ENCODE results near the gene LRRC53. TPM values are rescaled to one million over a fixed set of nuclear protein-coding genes. Genes with fewer than 3 reads are reported as not detected.

Gene LRRC53
- total RNA-seq, 1 donor from 2014 or later, result not detected

- H3K9me3 Mint-ChIP-seq, result no peaks in the 10 kb centered on the region
- ChIA-PET CTCF (no interaction called here), POLR2A (no interaction called here)
Measured at GRCh38 chr1:74436078-74436477, 76.3 kb downstream of the LRRC53 start.

GRCh38 chr1:74434321-74434720 lies 78.1 kb downstream of the LRRC53 start:
- ATAC-seq (ENCODE audit: low read depth) (no peak), DNase-seq (no peak)
- POLR2A ChIA-PET, result no interaction called here
- CTCF ChIA-PET, result no interaction called here
- H3K27ac Mint-ChIP-seq, result no peak overlapping the region
- no peaks in the 10 kb centered on the region for H3K4me1 Mint-ChIP-seq
- no peaks in the 10 kb centered on the region for H3K36me3 Mint-ChIP-seq (ENCODE audit: low read depth)
- no peak for TF ChIP-seq CTCF (IDR thresholded peaks at IDR 0.05)
- H3K9me3 Mint-ChIP-seq, result no peaks in the 10 kb centered on the region
- intact Hi-C loops (cut with micrococcal nuclease), result no loop called here
- H3K27me3 Mint-ChIP-seq, result no peaks in the 10 kb centered on the region
- no peak overlapping the region for H3K4me3 Mint-ChIP-seq

More at GRCh38 chr1:74436078-74436477, 76.3 kb downstream of the LRRC53 start:
- no peaks in the 10 kb centered on the region for H3K36me3 Mint-ChIP-seq (ENCODE audit: low read depth)
- no peak overlapping the region for H3K4me3 Mint-ChIP-seq
- no peaks in the 10 kb centered on the region for H3K27me3 Mint-ChIP-seq
- TF ChIP-seq CTCF (IDR thresholded peaks at IDR 0.05), result no peak
- H3K27ac Mint-ChIP-seq, result no peak overlapping the region
- intact Hi-C loops (cut with micrococcal nuclease), result no loop called here
- no peaks in the 10 kb centered on the region for H3K4me1 Mint-ChIP-seq
- ATAC-seq (ENCODE audit: low read depth), result no peak
- DNase-seq, result no peak

- H3K9me3 Mint-ChIP-seq, result no peaks in the 10 kb centered on the region
- H3K4me1 Mint-ChIP-seq, result no peaks in the 10 kb centered on the region
- no peak for TF ChIP-seq CTCF (IDR thresholded peaks at IDR 0.05)
- no peak overlapping the region for H3K4me3 Mint-ChIP-seq
- CTCF ChIA-PET, result no interaction called here
- intact Hi-C loops (cut with micrococcal nuclease), result no loop called here
- no peak overlapping the region for H3K27ac Mint-ChIP-seq
- H3K36me3 Mint-ChIP-seq (ENCODE audit: low read depth), result no peaks in the 10 kb centered on the region
- ATAC-seq (ENCODE audit: low read depth), result no peak
- POLR2A ChIA-PET, result no interaction called here
- DNase-seq, result no peak
- no peaks in the 10 kb centered on the region for H3K27me3 Mint-ChIP-seq
Measured at GRCh38 chr1:74432325-74432724, 80.1 kb downstream of the LRRC53 start.

- POLR2A ChIA-PET, result no interaction called here
- intact Hi-C loops (cut with micrococcal nuclease), result no loop called here
Measured at GRCh38 chr1:74431531-74431930, 80.9 kb downstream of the LRRC53 start.

GRCh38 chr1:74430342-74430934 lies 82.0 kb downstream of the LRRC53 start:
- POLR2A ChIA-PET, result interaction anchor here (0.5 kb wide), 1 partner anchor 585 kb away, joined by 5 read pairs; no protein-coding TSS in a partner anchor
- Mint-ChIP-seq H3K4me3 (no peak overlapping the region), H3K4me1 (no peaks in the 10 kb centered on the region), H3K27ac (no peak overlapping the region), H3K9me3 (no peaks in the 10 kb centered on the region), H3K27me3 (no peaks in the 10 kb centered on the region), H3K36me3 (ENCODE audit: low read depth) (no peaks in the 10 kb centered on the region)
- TF ChIP-seq CTCF (IDR thresholded peaks at IDR 0.05), result no peak
- CTCF ChIA-PET, result no interaction called here
- intact Hi-C loops (cut with micrococcal nuclease), result no loop called here
- ATAC-seq (ENCODE audit: low read depth), result no peak
- no peak for DNase-seq

More at GRCh38 chr1:74431531-74431930, 80.9 kb downstream of the LRRC53 start:
- Mint-ChIP-seq H3K4me3 (no peak overlapping the region), H3K27me3 (no peaks in the 10 kb centered on the region), H3K9me3 (no peaks in the 10 kb centered on the region), H3K27ac (no peak overlapping the region), H3K4me1 (no peaks in the 10 kb centered on the region), H3K36me3 (ENCODE audit: low read depth) (no peaks in the 10 kb centered on the region)
- no peak for DNase-seq
- no peak for TF ChIP-seq CTCF (IDR thresholded peaks at IDR 0.05)
- CTCF ChIA-PET, result no interaction called here
- no peak for ATAC-seq (ENCODE audit: low read depth)

Measured in activated B cell treated with CpG ODN at 0.5 μM for 24 hours (primary cell).